Stimulated activated CD8-positive, alpha-beta memory T cell treated with anti-CD3 and anti-CD28 coated beads, Interleukin-4, amount 100 ng/mL, for 24 hours (primary cell): ENCODE measurements around the gene CCL22.

Experiments used
- DNase-seq: peaks from one replicate; pipeline ENCODE4 v3.0.0-alpha.2; 2020; ENCODE audit warnings: low read depth

The CCL22 gene

GRCh38 chr16:57376313-57376818, 17.8 kb downstream of the CCL22 start:
- DNase-seq = no peak

- DNase-seq = peak; percentile 36
Measured at GRCh38 chr16:57377080-57377841, 18.7 kb downstream of the CCL22 start.

DNA sequence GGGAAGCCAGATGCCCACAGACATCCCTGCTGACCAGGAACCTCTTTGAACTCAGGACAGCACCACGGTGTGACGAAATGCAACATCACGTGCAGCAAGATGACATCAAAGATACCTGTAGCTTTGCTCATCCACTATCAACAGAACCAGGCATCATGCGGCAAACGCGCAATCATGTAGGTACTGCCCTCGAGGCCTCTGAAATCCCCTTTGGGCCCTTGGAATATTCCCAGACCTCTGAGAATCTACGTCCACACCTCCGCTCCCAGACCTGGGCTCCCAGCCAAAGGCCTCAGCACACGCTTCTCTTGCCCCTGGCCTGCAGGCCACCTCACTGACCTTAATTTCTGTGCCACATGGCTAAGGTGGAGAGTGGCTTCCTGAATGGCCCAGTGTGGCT, 21.0 kb downstream of the CCL22 start:
- no peak for DNase-seq

GRCh38 chr16:57380671-57381462, 22.3 kb downstream of the CCL22 start:
- no peak for DNase-seq

GRCh38 chr16:57381791-57382534, 23.4 kb downstream of the CCL22 start:
- no peak for DNase-seq

GRCh38 chr16:57382535-57383275, 24.1 kb downstream of the CCL22 start:
- no peak for DNase-seq

- no peak for DNase-seq
Measured at GRCh38 chr16:57383276-57384247, 25.0 kb downstream of the CCL22 start.

GRCh38 chr16:57384248-57385070, 25.9 kb downstream of the CCL22 start:
- DNase-seq = no peak

- no peak for DNase-seq
Measured at GRCh38 chr16:57385083-57385482, 26.5 kb downstream of the CCL22 start.

DNA sequence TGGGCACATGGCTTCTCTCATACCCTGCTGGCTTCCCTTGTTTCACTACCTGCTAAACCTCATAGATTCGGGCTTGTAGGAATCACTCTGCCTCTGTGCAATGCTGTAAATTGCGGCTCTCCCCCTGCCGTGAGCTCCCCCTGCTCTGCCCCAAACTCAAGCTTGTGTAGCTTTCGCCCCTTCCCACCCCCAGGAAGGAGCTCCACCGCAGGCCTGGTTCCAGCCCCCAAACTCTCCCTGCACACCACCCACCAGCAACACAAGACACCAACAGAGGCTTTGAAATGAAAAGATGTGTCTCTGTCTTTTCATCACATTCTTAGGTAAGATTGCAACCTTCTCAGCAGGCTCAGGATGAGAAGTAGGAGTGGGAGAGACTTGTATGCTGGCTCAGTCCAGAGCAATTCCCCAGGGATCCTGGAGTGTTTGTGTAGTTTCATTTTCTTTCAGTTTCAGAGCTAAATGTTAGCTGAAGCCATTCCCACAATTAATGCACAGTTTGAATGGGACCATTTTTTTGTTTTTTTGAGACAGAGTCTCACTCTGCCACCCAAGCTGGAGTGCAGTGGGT, 27.9 kb downstream of the CCL22 start:
- no peak for DNase-seq

- DNase-seq = no peak
Measured at GRCh38 chr16:57387598-57388354, 29.2 kb downstream of the CCL22 start.

DNA sequence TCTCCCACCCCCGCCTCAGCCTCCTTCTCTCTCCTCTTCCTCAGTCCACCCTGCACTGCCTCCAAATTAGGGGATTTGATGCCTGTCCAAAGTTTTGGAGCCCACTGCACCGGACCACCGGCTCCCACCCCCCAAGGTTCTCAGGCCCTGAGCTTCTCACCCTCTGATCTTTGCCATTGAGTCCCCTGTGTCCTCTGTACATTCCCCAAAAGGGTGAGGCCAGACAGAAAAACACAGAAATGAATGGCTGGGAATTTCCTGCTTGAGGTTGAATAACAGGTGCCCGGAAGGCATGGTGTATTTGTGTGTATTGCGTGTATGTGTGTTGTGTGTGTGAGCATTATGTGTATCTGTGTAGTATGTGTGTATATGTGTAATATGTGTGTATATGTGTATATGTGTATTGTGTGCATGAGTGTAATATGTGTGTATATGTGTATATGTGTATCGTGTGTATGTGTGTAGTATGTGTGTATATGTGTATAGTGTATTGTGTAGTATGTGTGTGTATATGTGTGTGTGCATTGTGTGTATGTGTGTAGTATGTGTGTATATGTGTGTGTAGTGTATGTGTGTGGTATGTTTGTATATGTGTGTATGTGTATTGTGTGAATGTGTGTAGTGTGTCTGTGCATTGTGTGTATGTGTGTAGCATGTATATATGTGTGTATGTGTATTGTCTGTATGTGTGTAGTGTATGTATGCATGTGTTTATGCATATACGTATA, 29.9 kb downstream of the CCL22 start:
- DNase-seq = no peak

DNA sequence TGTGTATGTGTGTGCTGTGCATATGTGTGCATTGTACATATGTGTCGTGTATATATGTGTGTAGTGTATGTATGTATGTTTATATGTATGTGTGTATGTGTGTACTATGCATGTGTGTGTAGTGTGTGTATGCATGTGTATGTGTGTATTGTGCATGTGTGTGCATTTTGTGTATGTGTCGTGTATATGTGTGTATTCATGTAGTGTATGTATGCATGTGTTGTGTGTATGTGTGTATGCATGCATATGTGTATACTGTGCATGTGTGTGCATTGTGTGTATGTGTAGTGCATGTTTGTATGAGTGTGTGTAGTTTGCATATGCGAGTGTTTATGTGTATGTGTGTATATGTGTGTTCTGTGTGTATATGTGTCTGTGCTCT, 30.5 kb downstream of the CCL22 start:
- DNase-seq = no peak

GRCh38 chr16:57390636-57391295, 32.2 kb downstream of the CCL22 start:
- no peak for DNase-seq

DNA sequence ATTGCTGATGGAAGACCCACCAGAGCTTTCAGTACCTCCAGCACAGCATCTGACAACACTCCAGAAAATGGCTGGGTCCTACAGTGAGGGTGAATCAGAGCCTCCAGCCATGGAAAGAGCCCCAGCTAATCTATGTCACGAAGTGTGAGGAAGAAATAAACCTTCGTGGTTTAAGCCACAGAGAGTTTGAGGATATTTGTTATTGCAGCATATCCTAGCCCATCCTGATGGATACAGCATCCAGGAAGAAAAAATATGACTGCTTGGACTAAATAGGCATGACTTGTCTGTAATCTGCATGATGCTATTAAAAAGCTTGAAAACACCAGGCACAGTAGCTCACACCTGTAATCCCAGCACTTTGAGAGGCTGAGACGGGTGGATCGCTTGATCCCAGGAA, 32.7 kb downstream of the CCL22 start:
- DNase-seq = no peak

DNA sequence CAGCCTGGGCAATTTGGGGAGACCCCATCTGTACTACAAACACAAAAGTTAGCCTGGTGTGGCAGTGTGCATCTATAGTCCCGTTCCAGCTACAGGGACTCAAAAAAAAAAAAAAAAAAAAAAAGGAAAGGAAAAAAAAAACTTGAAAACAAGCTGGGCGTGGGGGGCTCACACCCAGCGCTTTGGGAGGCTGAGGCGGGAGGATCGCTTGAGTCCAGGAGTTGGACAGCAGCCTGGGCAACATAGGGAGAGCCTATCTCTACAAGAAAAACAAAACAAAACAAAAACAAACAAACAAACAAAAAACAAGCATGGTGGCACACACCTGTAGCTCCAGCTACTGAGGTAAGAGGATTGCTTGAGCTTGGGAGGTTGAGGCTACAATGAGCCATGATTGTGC, 33.1 kb downstream of the CCL22 start:
- DNase-seq = no peak

GRCh38 chr16:57392694-57393093, 34.1 kb downstream of the CCL22 start:
- no peak for DNase-seq
